Omental fat pad (tissue), 4 donors: ENCODE data around the gene C15orf61. TPM values are rescaled to one million over a fixed set of nuclear protein-coding genes. Genes with fewer than 3 reads are reported as not detected.

Experiments
- ATAC-seq: fragments of 150-250 bp; one replicate; pipeline ENCODE4 v1.9.1; 2016; ENCODE audit warnings: mild to moderate bottlenecking, moderate library complexity; ENCODE audit not compliant: low FRiP score
- DNase-seq: peaks from one replicate; pipeline ENCODE4 v3.0.0-alpha.2; 2019; ENCODE audit warnings: low spot score
- CTCF ChIP-seq, 3 donors: fragments of 450-650 bp; IDR thresholded peaks; one replicate each; pipeline ENCODE4 v1.5.1; 2016 to 2017; ENCODE audit warnings: antibody characterized with exemption in 3 of 3, mild to moderate bottlenecking in 3 of 3, moderate library complexity in 2 of 3
- total RNA-seq, 4 donors: library from RNA; depleted of rRNA; stranded (reverse); fragments of >200 nt; gene quantifications; one replicate each; pipeline ENCODE4 v1.1.0, GENCODE V29; 2016

C15orf61 gene
- total RNA-seq, 4 donors from 2014 or later = 3.8 to 12.1 (median 6.3) TPM

DNA sequence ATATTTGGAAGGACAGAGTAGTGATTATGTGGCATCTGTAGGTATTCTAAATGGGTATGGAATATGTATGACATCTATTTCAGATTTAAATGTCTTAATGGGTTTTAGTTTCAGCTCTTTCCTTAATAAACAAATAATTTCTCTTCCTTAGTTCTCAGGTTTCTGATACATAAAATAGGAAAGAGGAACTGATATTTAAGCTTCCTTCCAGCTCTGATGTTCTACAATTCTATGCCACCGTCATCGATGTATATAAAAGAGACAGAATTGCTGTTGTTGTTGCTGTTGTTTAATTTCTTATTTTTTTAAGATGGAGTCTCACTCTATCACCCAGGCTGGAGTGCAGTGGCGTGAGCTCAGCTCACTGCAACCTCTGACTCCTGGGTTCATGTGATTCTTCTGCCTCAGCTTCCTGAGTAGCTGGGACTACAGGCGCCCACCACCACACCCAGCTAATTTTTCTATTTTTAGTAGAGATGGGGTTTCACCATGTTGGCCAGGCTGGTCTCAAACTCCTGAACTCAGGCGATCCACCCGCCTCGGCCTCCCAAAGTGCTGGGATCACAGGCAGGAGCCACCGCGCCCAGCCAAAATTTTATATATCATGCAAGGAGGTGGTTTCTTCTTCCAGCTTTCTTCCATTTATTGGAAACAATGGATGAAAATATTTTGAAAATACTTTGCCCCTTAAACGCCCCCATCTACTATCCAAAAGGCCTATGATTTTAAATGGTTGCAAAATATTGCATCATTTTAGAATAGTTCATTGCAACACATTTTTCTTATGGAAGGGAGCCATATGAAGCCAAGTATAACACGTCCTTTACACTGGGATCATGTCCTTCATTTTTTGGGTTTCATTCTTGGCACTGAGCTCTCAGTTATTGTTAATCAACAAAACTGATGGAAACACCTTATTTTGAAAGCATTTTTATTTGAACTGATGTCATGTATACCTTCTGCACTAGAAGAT, 13.9 kb upstream of the C15orf61 start:
- no peak for ATAC-seq
- no peak for DNase-seq
- no peak for TF ChIP-seq CTCF (IDR thresholded peaks at IDR 0.05)

GRCh38 chr15:67508407-67508806, 12.5 kb upstream of the C15orf61 start:
- TF ChIP-seq CTCF (IDR thresholded peaks at IDR 0.05) = no peak
- ATAC-seq = no peak

DNA sequence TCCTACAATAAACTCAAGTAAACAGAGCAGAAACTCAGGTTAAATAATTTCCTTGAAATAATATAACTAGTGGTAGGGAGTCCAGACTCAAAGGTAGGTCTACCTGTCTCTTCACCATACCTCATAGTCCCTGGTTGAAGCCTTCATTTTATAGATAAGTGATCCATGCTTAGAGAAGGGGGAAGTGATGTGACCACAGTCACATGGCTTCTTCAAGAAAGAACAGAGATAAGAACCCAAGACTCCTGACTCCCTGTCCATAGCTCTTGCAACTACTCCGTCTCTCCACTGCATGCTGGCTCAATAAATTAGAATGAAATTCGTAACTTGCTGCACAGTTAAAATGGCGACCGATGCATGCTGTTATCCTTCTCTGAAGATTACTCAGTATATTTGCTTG, 11.0 kb upstream of the C15orf61 start:
- TF ChIP-seq CTCF (IDR thresholded peaks at IDR 0.05) = no peak
- ATAC-seq = no peak

More at GRCh38 chr15:67508407-67508806, 12.5 kb upstream of the C15orf61 start:
- no peak for DNase-seq

GRCh38 chr15:67510597-67511190, 10.2 kb upstream of the C15orf61 start:
- TF ChIP-seq CTCF (IDR thresholded peaks at IDR 0.05) = no peak

More for the DNA sequence above, 11.0 kb upstream of the C15orf61 start:
- DNase-seq = no peak

DNA sequence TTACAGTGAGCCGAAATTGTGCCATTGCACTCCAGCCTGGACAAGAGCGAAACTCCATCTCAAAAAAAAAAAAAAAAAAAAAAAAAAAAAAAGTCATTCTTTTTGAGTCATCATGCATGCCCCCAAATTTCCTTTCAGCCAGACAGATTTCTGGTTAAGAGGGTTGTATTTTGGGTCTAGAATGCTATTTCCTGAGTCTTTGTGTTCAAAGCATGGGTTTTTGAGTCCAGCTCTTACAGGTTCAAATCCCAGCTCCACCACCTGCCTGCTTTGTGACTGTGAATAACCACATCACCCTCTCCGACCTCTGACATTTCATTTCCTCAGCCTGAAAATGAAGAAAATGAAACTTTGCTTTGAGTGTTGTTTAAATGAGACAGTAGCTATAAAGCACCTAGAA, 9.3 kb upstream of the C15orf61 start:
- no peak for TF ChIP-seq CTCF (IDR thresholded peaks at IDR 0.05)
- ATAC-seq (no peak), DNase-seq (no peak)

More at GRCh38 chr15:67510597-67511190, 10.2 kb upstream of the C15orf61 start:
- DNase-seq (no peak), ATAC-seq (no peak)

- ATAC-seq = no peak
- no peak for TF ChIP-seq CTCF (IDR thresholded peaks at IDR 0.05)
- DNase-seq = no peak
Measured at GRCh38 chr15:67512140-67512539, 8.8 kb upstream of the C15orf61 start.
